Measurements from ENCODE around the gene SSH2.
"Not testable (repeated sequence)": the region's sequence is repeated elsewhere in the genome, so short reads cannot be mapped to it uniquely, and the experiment has no call there.

Gene SSH2

DNA sequence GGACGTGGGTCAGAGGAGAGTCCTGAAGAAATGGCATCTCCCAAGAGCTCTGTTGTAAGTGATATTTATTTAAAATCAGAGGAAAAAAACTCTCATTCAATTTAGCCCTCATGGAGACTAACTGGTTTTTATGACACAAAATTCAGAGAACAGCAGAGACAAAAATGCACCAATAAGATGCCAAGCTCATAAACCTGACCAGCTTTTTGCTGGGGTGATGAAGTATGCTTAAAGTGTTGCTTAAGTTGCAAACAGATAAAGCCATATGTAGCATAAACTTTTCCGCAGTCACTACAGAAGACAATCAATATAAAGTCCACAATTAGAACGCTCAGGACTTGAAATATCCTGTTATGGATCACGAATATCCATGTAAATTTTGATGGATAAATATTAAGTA, 183.4 kb downstream of the SSH2 start:
- Mint-ChIP-seq H3K9me3 (no peaks in the 10 kb centered on the region), H3K27me3 (no peaks in the 10 kb centered on the region), H3K36me3 (ENCODE audit: low read depth) (peaks cover 35% of the 10 kb centered on the region), H3K4me3 (no peak overlapping the region), H3K27ac (no peak overlapping the region), H3K4me1 (ENCODE audit: low read depth) (peaks cover 82% of the 10 kb centered on the region)

DNA sequence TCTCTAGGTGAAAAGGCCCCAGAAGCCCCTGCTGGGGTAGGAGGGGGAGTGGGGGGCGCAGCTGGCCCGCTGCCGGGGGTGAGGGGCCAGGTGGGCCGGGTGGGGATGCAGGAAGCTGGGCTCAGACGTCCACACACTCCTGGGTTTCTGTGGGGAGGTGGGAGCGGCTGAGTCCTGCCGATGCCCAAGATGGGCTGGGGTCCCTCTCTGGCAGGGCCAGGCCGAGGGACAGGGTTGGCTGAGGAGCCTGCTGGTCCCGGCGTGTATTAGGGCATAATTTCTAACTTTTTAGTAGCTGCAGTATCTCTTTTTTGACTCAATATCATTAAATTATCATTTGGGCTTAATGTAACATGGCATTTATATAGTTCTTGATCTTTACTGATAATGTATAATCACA, 185.9 kb downstream of the SSH2 start:
- Mint-ChIP-seq H3K27ac (no peak overlapping the region), H3K4me3 (no peak overlapping the region), H3K4me1 (ENCODE audit: low read depth) (peaks cover 89% of the 10 kb centered on the region), H3K36me3 (ENCODE audit: low read depth) (peaks cover 23% of the 10 kb centered on the region), H3K27me3 (no peaks in the 10 kb centered on the region), H3K9me3 (no peaks in the 10 kb centered on the region)

DNA sequence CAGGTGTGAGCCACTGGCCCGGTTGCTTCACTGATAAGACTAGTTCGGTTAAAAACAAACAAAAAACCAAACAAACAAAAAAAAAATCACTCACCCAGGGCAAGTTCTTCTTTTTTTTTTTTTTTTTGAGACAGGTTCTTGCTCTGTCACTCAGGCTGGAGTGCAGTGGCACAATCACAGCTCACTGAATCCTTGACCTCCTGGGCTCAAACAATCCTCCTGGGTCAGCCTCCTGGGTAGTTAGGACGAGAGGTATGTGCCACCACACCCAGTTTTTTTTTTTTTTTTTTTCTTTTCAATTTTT, 187.9 kb downstream of the SSH2 start:
- H3K9me3 Mint-ChIP-seq: no peaks in the 10 kb centered on the region
- peaks cover 70% of the 10 kb centered on the region for H3K4me1 Mint-ChIP-seq (ENCODE audit: low read depth)
- no peak overlapping the region for H3K4me3 Mint-ChIP-seq
- H3K27ac Mint-ChIP-seq: no peak overlapping the region
- no peaks in the 10 kb centered on the region for H3K27me3 Mint-ChIP-seq
- peaks cover 14% of the 10 kb centered on the region for H3K36me3 Mint-ChIP-seq (ENCODE audit: low read depth)

GRCh38 chr17:29740017-29740416, 190.0 kb downstream of the SSH2 start:
- Mint-ChIP-seq H3K36me3 (ENCODE audit: low read depth) (peaks cover 14% of the 10 kb centered on the region), H3K4me3 (no peak overlapping the region), H3K27ac (peak overlapping the region; percentile 47), H3K27me3 (no peaks in the 10 kb centered on the region), H3K9me3 (no peaks in the 10 kb centered on the region), H3K4me1 (ENCODE audit: low read depth) (peaks cover 55% of the 10 kb centered on the region)

DNA sequence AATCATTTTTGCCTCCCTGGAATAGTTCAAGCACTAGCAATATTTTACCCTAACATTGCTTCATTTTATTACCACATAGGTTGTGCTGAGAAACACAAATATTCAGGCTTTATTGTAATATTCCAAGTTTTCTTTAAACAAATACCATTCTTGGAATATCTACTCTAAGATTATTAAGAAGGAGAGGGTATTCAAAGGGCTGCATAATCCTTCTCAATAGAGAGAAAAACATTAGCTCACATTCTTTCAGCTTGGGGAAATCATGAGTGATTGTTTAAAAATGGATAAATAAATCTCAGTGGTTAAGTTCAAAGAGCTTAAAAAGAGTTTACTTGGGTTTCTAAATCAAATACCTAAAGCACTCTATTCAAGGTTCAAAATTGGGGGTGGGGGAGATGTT, 195.4 kb downstream of the SSH2 start:
- peaks cover 27% of the 10 kb centered on the region for H3K36me3 Mint-ChIP-seq (ENCODE audit: low read depth)
- H3K27ac Mint-ChIP-seq: no peak overlapping the region
- no peaks in the 10 kb centered on the region for H3K9me3 Mint-ChIP-seq
- no peaks in the 10 kb centered on the region for H3K27me3 Mint-ChIP-seq
- peaks cover 40% of the 10 kb centered on the region for H3K4me1 Mint-ChIP-seq (ENCODE audit: low read depth)
- no peak overlapping the region for H3K4me3 Mint-ChIP-seq

GRCh38 chr17:29733166-29733565, 196.9 kb downstream of the SSH2 start:
- Mint-ChIP-seq H3K4me3 (no peak overlapping the region), H3K4me1 (ENCODE audit: low read depth) (peaks cover 52% of the 10 kb centered on the region), H3K27ac (no peak overlapping the region), H3K36me3 (ENCODE audit: low read depth) (peaks cover 42% of the 10 kb centered on the region), H3K9me3 (peaks cover 6% of the 10 kb centered on the region), H3K27me3 (no peaks in the 10 kb centered on the region)

GRCh38 chr17:29732613-29733012, 197.4 kb downstream of the SSH2 start:
- Mint-ChIP-seq H3K9me3 (peaks cover 10% of the 10 kb centered on the region), H3K4me3 (no peak overlapping the region), H3K27me3 (no peaks in the 10 kb centered on the region), H3K36me3 (ENCODE audit: low read depth) (peaks cover 47% of the 10 kb centered on the region), H3K4me1 (ENCODE audit: low read depth) (peaks cover 57% of the 10 kb centered on the region), H3K27ac (no peak overlapping the region)

- Mint-ChIP-seq H3K27me3 (no peaks in the 10 kb centered on the region), H3K4me1 (ENCODE audit: low read depth) (peaks cover 61% of the 10 kb centered on the region), H3K4me3 (no peak overlapping the region), H3K27ac (no peak overlapping the region), H3K36me3 (ENCODE audit: low read depth) (peaks cover 49% of the 10 kb centered on the region), H3K9me3 (peaks cover 12% of the 10 kb centered on the region)
Observed at GRCh38 chr17:29732209-29732608, 197.8 kb downstream of the SSH2 start.

GRCh38 chr17:29731589-29731929, 198.5 kb downstream of the SSH2 start:
- Mint-ChIP-seq H3K9me3 (peaks cover 12% of the 10 kb centered on the region), H3K4me1 (ENCODE audit: low read depth) (peaks cover 68% of the 10 kb centered on the region), H3K36me3 (ENCODE audit: low read depth) (peaks cover 49% of the 10 kb centered on the region), H3K27ac (no peak overlapping the region), H3K27me3 (no peaks in the 10 kb centered on the region), H3K4me3 (no peak overlapping the region)

DNA sequence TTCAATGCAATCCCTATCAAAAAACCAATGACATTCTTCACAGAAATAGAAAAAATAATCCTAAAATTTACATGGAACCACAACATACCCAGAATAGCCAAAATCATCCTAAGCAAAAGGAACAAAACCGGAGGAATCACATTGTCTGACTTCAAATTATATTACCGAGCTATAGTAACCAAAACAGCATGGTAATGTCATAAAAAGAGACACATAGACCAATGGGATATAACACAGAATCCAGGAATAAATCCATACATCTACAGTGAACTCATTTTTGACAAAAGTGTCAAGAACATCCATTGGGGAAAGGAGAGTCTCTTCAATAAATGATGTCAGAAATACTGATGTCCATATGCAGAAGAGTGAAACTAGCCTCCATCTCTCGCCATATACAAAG, 201.5 kb downstream of the SSH2 start:
- Mint-ChIP-seq H3K27me3 (no peaks in the 10 kb centered on the region), H3K36me3 (ENCODE audit: low read depth) (peaks cover 41% of the 10 kb centered on the region), H3K4me3 (peak overlapping the region; percentile 13), H3K27ac (peak overlapping the region; percentile 11), H3K9me3 (peaks cover 12% of the 10 kb centered on the region), H3K4me1 (ENCODE audit: low read depth) (peaks cover 74% of the 10 kb centered on the region)

DNA sequence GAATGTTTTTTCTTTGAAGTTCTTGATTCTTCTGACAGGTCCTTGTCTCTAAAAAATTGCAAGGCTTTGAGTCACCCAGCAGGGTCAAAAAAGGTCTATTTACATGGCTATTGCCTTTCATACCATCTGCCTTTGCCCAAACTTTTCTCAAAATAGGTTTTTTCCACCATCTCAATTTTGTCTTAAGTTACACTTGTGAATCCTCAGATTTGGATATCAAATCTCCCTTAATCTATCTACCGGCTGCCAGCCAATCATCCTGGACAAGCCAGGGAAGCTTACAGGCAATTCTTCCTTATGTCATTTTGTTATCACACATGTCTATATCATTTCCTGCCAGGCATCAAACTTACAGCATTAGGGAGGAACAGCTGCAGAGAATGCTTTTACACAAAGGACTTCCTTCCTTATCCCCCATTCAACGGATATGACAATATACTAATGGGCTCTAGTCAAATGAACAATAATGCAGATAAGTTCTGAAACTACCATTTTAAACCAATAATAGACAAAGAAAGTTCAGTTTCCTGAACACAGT, 203.2 kb downstream of the SSH2 start:
- H3K4me3 Mint-ChIP-seq: peak overlapping the region; percentile 38
- no peaks in the 10 kb centered on the region for H3K27me3 Mint-ChIP-seq
- peaks cover 12% of the 10 kb centered on the region for H3K9me3 Mint-ChIP-seq
- H3K27ac Mint-ChIP-seq: peak overlapping the region; percentile 90
- H3K4me1 Mint-ChIP-seq (ENCODE audit: low read depth): peaks cover 76% of the 10 kb centered on the region
- H3K36me3 Mint-ChIP-seq (ENCODE audit: low read depth): peaks cover 39% of the 10 kb centered on the region

GRCh38 chr17:29725408-29725807, 204.6 kb downstream of the SSH2 start:
- peaks cover 86% of the 10 kb centered on the region for H3K4me1 Mint-ChIP-seq (ENCODE audit: low read depth)
- peaks cover 12% of the 10 kb centered on the region for H3K9me3 Mint-ChIP-seq
- peak overlapping the region; percentile 12 for H3K4me3 Mint-ChIP-seq
- H3K27ac Mint-ChIP-seq: peak overlapping the region; percentile 90
- not testable (repeated sequence) for H3K27me3 Mint-ChIP-seq
- H3K36me3 Mint-ChIP-seq (ENCODE audit: low read depth): peaks cover 40% of the 10 kb centered on the region

DNA sequence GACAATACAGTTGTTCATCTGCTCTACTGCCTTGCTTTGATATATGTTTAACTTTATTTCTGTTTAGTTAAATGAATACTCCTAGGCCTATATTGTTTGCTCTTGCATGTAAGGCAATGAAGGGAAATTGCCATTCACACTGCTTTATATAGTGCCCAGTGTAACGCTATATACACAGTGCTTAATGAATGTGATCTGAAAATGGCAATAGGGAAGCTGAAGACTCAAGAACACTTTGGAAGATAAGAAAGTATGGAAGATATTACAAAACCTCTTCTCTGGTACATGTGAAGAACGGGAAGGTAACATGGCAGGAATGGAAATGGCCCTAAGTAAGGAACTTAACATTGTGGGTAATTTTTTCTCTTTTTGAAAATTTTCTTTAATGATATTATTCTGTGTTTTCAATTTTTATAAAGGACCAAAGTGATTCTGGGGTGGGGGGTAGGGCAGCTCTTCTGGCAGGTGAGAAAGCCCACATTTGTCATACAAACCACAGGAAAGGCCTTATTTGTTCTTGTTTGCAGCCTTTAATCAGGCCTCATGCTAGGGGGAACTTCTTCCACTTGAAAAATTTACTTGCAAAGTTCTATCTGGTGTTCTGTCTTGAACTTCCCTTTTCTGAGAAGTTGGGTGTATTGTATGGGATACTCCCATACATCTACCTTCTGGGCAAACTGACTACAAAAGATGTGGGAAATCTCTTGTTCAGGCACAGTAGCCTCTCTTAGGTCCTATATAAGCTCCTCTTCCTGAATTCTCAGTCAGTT, 206.6 kb downstream of the SSH2 start:
- H3K36me3 Mint-ChIP-seq (ENCODE audit: low read depth): peaks cover 36% of the 10 kb centered on the region
- no peaks in the 10 kb centered on the region for H3K27me3 Mint-ChIP-seq
- H3K9me3 Mint-ChIP-seq: peaks cover 8% of the 10 kb centered on the region
- H3K4me1 Mint-ChIP-seq (ENCODE audit: low read depth): peaks cover 87% of the 10 kb centered on the region
- peak overlapping the region; percentile 86 for H3K27ac Mint-ChIP-seq
- H3K4me3 Mint-ChIP-seq: peak overlapping the region; percentile 73

DNA sequence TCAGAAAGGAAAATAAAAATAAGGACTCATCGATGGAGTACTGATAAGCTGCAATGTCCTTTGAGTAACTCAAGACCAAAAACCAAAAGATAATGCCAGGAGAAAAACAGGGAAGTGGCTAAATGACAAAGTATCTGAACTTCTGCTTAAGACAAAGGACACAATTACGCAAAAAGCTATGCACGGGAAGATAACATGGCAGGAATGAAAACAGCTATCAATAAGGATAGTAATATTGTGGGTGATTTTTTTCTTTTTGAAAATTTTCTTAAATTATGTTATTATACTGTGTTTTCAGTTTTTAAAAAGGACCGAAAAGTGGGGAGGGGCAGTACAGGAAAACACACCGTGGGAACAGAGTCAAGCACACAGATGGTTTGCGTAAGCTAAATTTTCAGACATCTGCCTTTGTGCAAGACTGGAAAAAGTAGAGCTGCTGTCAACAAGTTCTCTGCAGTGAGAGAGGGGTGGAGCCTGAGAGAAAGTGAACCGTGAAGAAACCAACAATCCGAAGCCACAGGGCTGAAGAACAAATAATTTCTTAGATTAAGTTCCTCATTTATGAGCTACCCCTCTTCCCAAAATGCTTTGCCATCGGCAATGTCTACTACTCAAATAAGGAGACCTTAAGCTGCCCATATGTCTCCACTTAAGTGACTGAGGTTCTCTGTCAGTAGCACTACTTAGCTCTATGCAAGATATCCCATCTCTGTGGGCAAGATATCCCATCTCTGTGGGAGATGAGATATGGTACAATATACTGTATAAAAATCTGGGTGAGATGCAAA, 207.4 kb downstream of the SSH2 start:
- H3K27ac Mint-ChIP-seq: peak overlapping the region; percentile 86
- peaks cover 2% of the 10 kb centered on the region for H3K9me3 Mint-ChIP-seq

GRCh38 chr17:29720551-29720950, 209.5 kb downstream of the SSH2 start:
- peaks cover 86% of the 10 kb centered on the region for H3K4me1 Mint-ChIP-seq (ENCODE audit: low read depth)
- H3K9me3 Mint-ChIP-seq: no peaks in the 10 kb centered on the region
- H3K27me3 Mint-ChIP-seq: no peaks in the 10 kb centered on the region
- no peak overlapping the region for H3K4me3 Mint-ChIP-seq
- peak overlapping the region; percentile 60 for H3K27ac Mint-ChIP-seq
- peaks cover 38% of the 10 kb centered on the region for H3K36me3 Mint-ChIP-seq (ENCODE audit: low read depth)

More for the DNA sequence above, 207.4 kb downstream of the SSH2 start:
- H3K4me3 Mint-ChIP-seq: peak overlapping the region; percentile 73
- no peaks in the 10 kb centered on the region for H3K27me3 Mint-ChIP-seq
- peaks cover 87% of the 10 kb centered on the region for H3K4me1 Mint-ChIP-seq (ENCODE audit: low read depth)
- peaks cover 35% of the 10 kb centered on the region for H3K36me3 Mint-ChIP-seq (ENCODE audit: low read depth)

Measured in stimulated activated naive CD8-positive, alpha-beta T cell treated with anti-CD3 and anti-CD28 coated beads, Interleukin-15, Interleukin-2, amounts not matched to agents 100 ng/mL and 50 ng/mL, for 24 hours (primary cell).